Upper lobe of left lung (tissue), 6 donors: ENCODE data around the gene PLPP1. TPM values are rescaled to one million over a fixed set of nuclear protein-coding genes. Genes with fewer than 3 reads are reported as not detected.

ENCODE experiments used
- ATAC-seq, 2 donors: fragments of 200-7000 bp; cut with Tn5 transposase; one replicate each; pipeline ENCODE4 v1.9.1; 2022; ENCODE audit warnings: mild to moderate bottlenecking in 2 of 2, moderate library complexity in 2 of 2; ENCODE audit not compliant: low FRiP score in 2 of 2
- DNase-seq, 2 donors: peaks; one replicate each; pipeline ENCODE4 v3.0.0-alpha.2; 2019 to 2020
- H3K27ac ChIP-seq, 4 donors: fragments of 200-600 bp; sonication (generic); one replicate each; pipeline ENCODE4 v1.5.1; 2016 to 2019
- H3K27me3 ChIP-seq, 4 donors: fragments of 200-600 bp; sonication (generic); one replicate each; pipeline ENCODE4 v1.5.1; 2017 to 2019
- H3K36me3 ChIP-seq, 4 donors: fragments of 200-600 bp; sonication (generic); one replicate each; pipeline ENCODE4 v1.5.1; 2016 to 2019
- H3K4me1 ChIP-seq, 4 donors: fragments of 200-600 bp; sonication (generic); one replicate each; pipeline ENCODE4 v1.5.1; 2018 to 2019
- H3K4me3 ChIP-seq, 4 donors: fragments of 200-600 bp; sonication (generic); one replicate each; pipeline ENCODE4 v1.5.1; 2017 to 2019; ENCODE audit warnings: mild to moderate bottlenecking in 2 of 4, moderate library complexity in 1 of 4
- H3K9me3 ChIP-seq, 4 donors: fragments of 200-600 bp; sonication (generic); one replicate each; pipeline ENCODE4 v1.5.1; 2018 to 2019
- EP300 ChIP-seq, 4 donors: sonication (generic); formaldehyde crosslinking; IDR thresholded peaks; one replicate each; pipeline ENCODE4 v1.5.1; 2017; ENCODE audit warnings: antibody characterized with exemption in 4 of 4, control low read depth in 2 of 4
- POLR2A ChIP-seq, 4 donors: fragments of 450-650 bp; IDR thresholded peaks; one replicate each; pipeline ENCODE4 v1.5.1; 2016 to 2017; ENCODE audit warnings: antibody characterized with exemption in 4 of 4, mild to moderate bottlenecking in 2 of 4
- POLR2AphosphoS5 ChIP-seq, 2 donors: sonication (generic); formaldehyde crosslinking; IDR thresholded peaks; one replicate each; pipeline ENCODE4 v1.5.1; 2017; ENCODE audit warnings: antibody characterized with exemption in 2 of 2
- WGBS, 2 donors: methylation state at CpG; one replicate each; pipeline ENCODE4 v1.1.5; 2017 to 2018; 5-methylcytosine and 5-hydroxymethylcytosine counted together
- total RNA-seq, 6 donors: library from RNA; depleted of rRNA in 4 of 6; stranded (reverse); fragments of >200 nt in 4 of 6; gene quantifications; one replicate each; pipeline versions ENCODE4 v1.1.0 to v1.2.1, GENCODE V29; 2016 to 2021
- TF ChIP-seq, protein P1 (sequence below), 6 experiments: fragments of 450-650 bp in 4 of 6; fragments of 200-600 bp in 2 of 6; sonication (generic) in 2 of 6; IDR thresholded peaks; one replicate each; pipeline ENCODE4 v1.5.1; 2016 to 2019; ENCODE audit warnings: antibody characterized with exemption in 6 of 6
- donor health status: DM: no; HTN: no; CAD: no; lungs with moderate emphysema.
- donor health status: DM: no; HTN: yes; CAD: no; lungs with severe emphysema.

The PLPP1 gene
- total RNA-seq, 6 donors from 2014 or later = 21.0 to 125 (median 65.6) TPM

DNA sequence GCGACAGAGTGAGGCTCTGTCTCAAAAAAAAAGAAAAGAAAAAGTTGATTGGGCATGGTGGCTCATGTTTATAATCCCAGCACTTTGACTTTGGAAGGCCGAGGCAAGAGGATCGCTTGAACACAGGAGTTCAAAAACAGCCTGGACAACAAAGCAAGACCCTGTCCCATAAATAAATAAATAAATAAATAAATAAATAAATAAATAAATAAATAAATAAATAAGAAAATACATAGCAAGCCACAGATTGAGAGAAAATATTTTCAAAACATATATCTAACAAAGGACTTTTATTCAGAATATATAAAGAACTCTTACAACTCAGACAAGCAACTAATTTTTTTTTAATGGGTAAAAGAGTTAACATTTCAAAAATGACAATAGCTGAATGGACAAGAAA, 71.2 kb downstream of the PLPP1 start:
- Histone ChIP-seq H3K9me3 (no peaks in the 10 kb centered on the region), H3K4me1 (peaks cover 0 to 8% (median 4%) of the 10 kb centered on the region in 4 donors), H3K36me3 (peaks cover 0 to 16% (median 0%) of the 10 kb centered on the region in 4 donors), H3K27me3 (no peaks in the 10 kb centered on the region), H3K27ac (no peak overlapping the region), H3K4me3 (no peak overlapping the region)
- TF ChIP-seq POLR2AphosphoS5 (IDR thresholded peaks at IDR 0.05) = no peak
- TF ChIP-seq POLR2A (IDR thresholded peaks at IDR 0.05) = no peak
- 92 to 96% methylated on average over 3 of the region's 3 CpGs for WGBS, 2 donors
- no peak for DNase-seq
- ATAC-seq = no peak

DNA sequence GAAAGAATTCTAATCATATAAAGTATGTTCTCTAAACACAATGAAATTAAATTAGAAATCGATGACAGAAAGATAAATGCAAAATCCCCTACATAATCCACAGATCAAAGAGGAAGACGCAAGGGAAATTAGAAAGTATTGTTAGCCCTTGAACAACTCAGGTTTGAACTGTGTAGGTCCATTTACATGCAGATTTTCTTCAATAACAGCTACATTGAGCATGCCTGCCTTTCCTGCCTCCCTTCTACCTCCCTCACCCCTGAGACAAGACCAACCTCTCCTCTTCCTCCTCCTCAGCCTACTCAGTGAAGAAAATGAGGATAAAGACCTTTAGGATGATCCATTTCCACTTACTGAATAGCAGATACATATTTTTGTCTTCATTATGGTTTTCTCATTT, 75.2 kb downstream of the PLPP1 start:
- no peaks in the 10 kb centered on the region for H3K4me1 ChIP-seq
- H3K4me3 ChIP-seq = no peak overlapping the region
- WGBS, 2 donors = 94 to 100% methylated on average over 2 of the region's 2 CpGs
- peaks cover 0 to 15% (median 0%) of the 10 kb centered on the region in 4 donors for H3K36me3 ChIP-seq
- ATAC-seq (no peak), DNase-seq (no peak)
- no peaks in the 10 kb centered on the region for H3K27me3 ChIP-seq
- no peak overlapping the region for H3K27ac ChIP-seq
- no peaks in the 10 kb centered on the region for H3K9me3 ChIP-seq
- no peak for TF ChIP-seq POLR2AphosphoS5 (IDR thresholded peaks at IDR 0.05)
- no peak for TF ChIP-seq POLR2A (IDR thresholded peaks at IDR 0.05)
- TF ChIP-seq, protein P1, sequence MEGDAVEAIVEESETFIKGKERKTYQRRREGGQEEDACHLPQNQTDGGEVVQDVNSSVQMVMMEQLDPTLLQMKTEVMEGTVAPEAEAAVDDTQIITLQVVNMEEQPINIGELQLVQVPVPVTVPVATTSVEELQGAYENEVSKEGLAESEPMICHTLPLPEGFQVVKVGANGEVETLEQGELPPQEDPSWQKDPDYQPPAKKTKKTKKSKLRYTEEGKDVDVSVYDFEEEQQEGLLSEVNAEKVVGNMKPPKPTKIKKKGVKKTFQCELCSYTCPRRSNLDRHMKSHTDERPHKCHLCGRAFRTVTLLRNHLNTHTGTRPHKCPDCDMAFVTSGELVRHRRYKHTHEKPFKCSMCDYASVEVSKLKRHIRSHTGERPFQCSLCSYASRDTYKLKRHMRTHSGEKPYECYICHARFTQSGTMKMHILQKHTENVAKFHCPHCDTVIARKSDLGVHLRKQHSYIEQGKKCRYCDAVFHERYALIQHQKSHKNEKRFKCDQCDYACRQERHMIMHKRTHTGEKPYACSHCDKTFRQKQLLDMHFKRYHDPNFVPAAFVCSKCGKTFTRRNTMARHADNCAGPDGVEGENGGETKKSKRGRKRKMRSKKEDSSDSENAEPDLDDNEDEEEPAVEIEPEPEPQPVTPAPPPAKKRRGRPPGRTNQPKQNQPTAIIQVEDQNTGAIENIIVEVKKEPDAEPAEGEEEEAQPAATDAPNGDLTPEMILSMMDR (IDR thresholded peaks at IDR 0.05) = no peak
- no peak for TF ChIP-seq EP300 (IDR thresholded peaks at IDR 0.05)

DNA sequence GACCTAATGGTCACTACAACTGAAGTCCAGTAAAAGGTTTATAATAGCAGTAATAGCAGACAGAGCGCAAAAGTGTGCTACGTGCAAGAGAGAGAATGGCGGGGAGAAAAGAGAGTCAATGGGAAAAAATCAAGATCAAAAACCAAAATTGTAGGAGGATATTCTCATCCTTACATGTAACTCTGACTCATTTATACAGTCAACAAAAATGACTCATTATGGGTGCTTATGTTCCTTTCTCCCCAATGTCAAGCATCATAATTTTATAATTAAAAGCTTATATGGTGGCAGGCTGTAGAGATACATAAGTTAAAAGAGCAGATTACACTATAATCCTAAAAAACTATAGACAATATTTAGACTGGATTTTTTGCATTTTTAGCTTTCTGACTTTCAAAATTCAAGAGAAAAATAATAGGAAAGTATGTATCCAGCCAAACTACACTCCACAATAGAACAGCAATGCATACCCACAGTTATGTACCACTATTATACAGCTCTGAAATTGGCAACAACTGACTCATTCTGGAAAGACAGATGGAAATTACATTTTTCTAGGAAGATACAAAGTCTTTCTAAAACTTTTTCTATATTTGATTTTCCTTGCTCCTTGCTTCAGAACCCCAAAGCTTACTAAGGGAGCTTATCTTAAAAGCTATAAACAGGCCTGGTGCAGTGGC, 78.4 kb downstream of the PLPP1 start:
- Histone ChIP-seq H3K27ac (no peak overlapping the region), H3K36me3 (peaks cover 0 to 7% (median 0%) of the 10 kb centered on the region in 4 donors), H3K9me3 (no peaks in the 10 kb centered on the region), H3K4me3 (no peak overlapping the region), H3K4me1 (peaks cover 0 to 3% (median 0%) of the 10 kb centered on the region in 4 donors), H3K27me3 (no peaks in the 10 kb centered on the region)
- DNase-seq = no peak
- TF ChIP-seq POLR2A (IDR thresholded peaks at IDR 0.05) = no peak
- TF ChIP-seq EP300 (IDR thresholded peaks at IDR 0.05) = no peak
- TF ChIP-seq, protein P1 (IDR thresholded peaks at IDR 0.05) = no peak
- TF ChIP-seq POLR2AphosphoS5 (IDR thresholded peaks at IDR 0.05) = no peak
- ATAC-seq = no peak
- WGBS, 2 donors = 90 to 99% methylated on average over 3 of the region's 3 CpGs

DNA sequence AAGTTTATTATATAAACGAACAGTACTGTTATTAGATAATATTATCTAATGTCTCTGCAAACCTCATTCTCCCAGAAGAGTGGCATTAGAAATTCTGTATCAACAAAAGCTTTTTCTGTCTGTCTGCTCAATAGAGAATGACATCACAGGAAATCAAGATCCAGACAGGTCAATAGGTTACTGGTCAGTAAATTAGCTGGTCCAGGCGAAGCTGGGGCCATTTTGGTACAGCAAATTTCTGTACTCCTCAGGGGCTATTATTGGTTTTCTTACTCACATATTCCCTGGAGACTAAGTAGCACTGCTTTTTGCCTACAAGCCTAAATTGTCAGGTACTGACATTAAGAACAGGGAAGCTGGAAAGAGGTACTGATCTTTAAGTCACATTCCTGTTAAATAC, 80.5 kb downstream of the PLPP1 start:
- TF ChIP-seq, protein P1 (IDR thresholded peaks at IDR 0.05) = no peak
- TF ChIP-seq EP300 (IDR thresholded peaks at IDR 0.05) (no peak), POLR2A (IDR thresholded peaks at IDR 0.05) (no peak), POLR2AphosphoS5 (IDR thresholded peaks at IDR 0.05) (no peak)
- ATAC-seq (no peak), DNase-seq (no peak)
- peaks cover 0 to 7% (median 0%) of the 10 kb centered on the region in 4 donors for H3K36me3 ChIP-seq
- H3K27ac ChIP-seq = no peak overlapping the region
- WGBS, 2 donors = 64 to 68% methylated on average over 2 of the region's 2 CpGs
- no peak overlapping the region for H3K4me3 ChIP-seq
- no peaks in the 10 kb centered on the region for H3K9me3 ChIP-seq
- H3K4me1 ChIP-seq = peaks cover 0 to 3% (median 0%) of the 10 kb centered on the region in 4 donors
- H3K27me3 ChIP-seq = no peaks in the 10 kb centered on the region

DNA sequence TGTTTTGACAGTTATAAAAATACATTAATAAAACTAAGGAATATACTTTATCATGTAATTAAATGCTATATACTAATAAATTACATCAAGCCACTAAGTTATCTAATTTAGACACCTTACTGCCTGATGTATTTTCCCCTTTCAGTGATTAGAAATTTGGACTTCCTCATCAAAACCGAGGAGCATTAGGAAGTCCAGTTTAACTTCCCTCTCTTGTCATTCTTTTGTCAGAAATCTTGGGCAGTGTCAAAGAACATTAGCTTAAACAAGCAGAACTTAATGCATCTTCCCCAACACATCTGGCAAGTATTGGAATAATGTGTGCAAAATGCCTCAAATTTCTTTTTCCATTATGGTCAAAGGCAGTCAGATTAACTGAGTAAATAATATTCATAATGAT, 81.6 kb downstream of the PLPP1 start:
- H3K9me3 ChIP-seq = no peaks in the 10 kb centered on the region
- peaks cover 0 to 3% (median 0%) of the 10 kb centered on the region in 4 donors for H3K4me1 ChIP-seq
- H3K4me3 ChIP-seq = no peak overlapping the region
- DNase-seq (no peak), ATAC-seq (no peak)
- H3K36me3 ChIP-seq = peaks cover 0 to 7% (median 0%) of the 10 kb centered on the region in 4 donors
- H3K27me3 ChIP-seq = no peaks in the 10 kb centered on the region
- no peak overlapping the region for H3K27ac ChIP-seq
- 37 to 41% methylated on average over 1 of the region's 1 CpG for WGBS, 2 donors
- TF ChIP-seq POLR2AphosphoS5 (IDR thresholded peaks at IDR 0.05) = no peak
- TF ChIP-seq POLR2A (IDR thresholded peaks at IDR 0.05) = no peak
- TF ChIP-seq, protein P1 (IDR thresholded peaks at IDR 0.05) = no peak
- no peak for TF ChIP-seq EP300 (IDR thresholded peaks at IDR 0.05)
